OCI-LY7 (cell line): Measurements from ENCODE around the gene COMMD10.

ENCODE experiments used
- CTCF ChIP-seq: fragments of 200-600 bp; sonication (generic); conservative IDR thresholded peaks from 2 replicates; pipeline ENCODE4 v1.5.1; 2014; ENCODE audit warnings: mild to moderate bottlenecking, antibody characterized with exemption, low read length, moderate library complexity, mixed read lengths
- EZH2phosphoT487 ChIP-seq: fragments of 200-600 bp; sonication (generic); IDR thresholded peaks from 2 replicates; pipeline ENCODE4 v1.6.1; 2018; ENCODE audit warnings: low read depth, borderline replicate concordance, mild to moderate bottlenecking, mixed run types, antibody characterized with exemption, low read length, moderate library complexity, mixed read lengths

- TF ChIP-seq CTCF (no peak), EZH2phosphoT487 (no peak)
Observed at GRCh38 chr5:116042375-116042774, 42.5 kb upstream of the COMMD10 start.
